DND-41 (cell line): ENCODE data around the gene YBX1.

Source experiments
- ATAC-seq: fragments of 200-7000 bp; cut with Tn5 transposase; 3 replicates; pipeline ENCODE4 v1.9.1; 2021; ENCODE audit warnings: low read depth; ENCODE audit not compliant: insufficient read depth
- DNase-seq: peaks from one replicate; pipeline ENCODE4 v3.0.0-alpha.2; 2020
- H2AFZ ChIP-seq: 2 replicates; pipeline ENCODE4 v1.6.0; 2012; ENCODE audit warnings: low read depth, low read length
- H3K27ac ChIP-seq: 2 replicates; pipeline ENCODE4 v1.5.1; 2012; ENCODE audit warnings: low read length, inconsistent platforms
- H3K27me3 ChIP-seq: fragments of 200-600 bp; sonication (generic); 2 replicates; pipeline ENCODE4 v1.6.0; 2012; ENCODE audit warnings: low read length, mild to moderate bottlenecking, inconsistent platforms; ENCODE audit not compliant: insufficient read depth, poor library complexity
- H3K36me3 ChIP-seq: 2 replicates; pipeline ENCODE4 v1.5.1; 2012; ENCODE audit warnings: low read length, inconsistent platforms; ENCODE audit not compliant: insufficient read depth
- H3K4me1 ChIP-seq: 2 replicates; pipeline ENCODE4 v1.5.1; 2012; ENCODE audit warnings: mild to moderate bottlenecking, low read length; ENCODE audit not compliant: insufficient read depth
- H3K4me2 ChIP-seq: 2 replicates; pipeline ENCODE4 v1.6.0; 2012; ENCODE audit warnings: mild to moderate bottlenecking, moderate library complexity, low read length, inconsistent platforms; ENCODE audit not compliant: insufficient read depth
- H3K4me3 ChIP-seq, 2 experiments: fragments of 200-600 bp in 1 of 2; shearing (Covaris generic) in 1 of 2; 2 replicates each; pipeline ENCODE4 v1.5.1; 2012 to 2016; ENCODE audit warnings: inconsistent platforms in 2 of 2, low read length in 2 of 2, mild to moderate bottlenecking in 2 of 2, low read depth in 1 of 2, moderate library complexity in 1 of 2
- H3K79me2 ChIP-seq: 2 replicates; pipeline ENCODE4 v1.6.0; 2012; ENCODE audit warnings: low read length, inconsistent platforms; ENCODE audit not compliant: insufficient read depth
- H3K9ac ChIP-seq: 2 replicates; pipeline ENCODE4 v1.6.0; 2012; ENCODE audit warnings: low read depth, mild to moderate bottlenecking, inconsistent platforms, low read length, moderate library complexity
- H3K9me3 ChIP-seq: 2 replicates; pipeline ENCODE4 v1.5.1; 2012; ENCODE audit warnings: low read length, moderate library complexity, mild to moderate bottlenecking, inconsistent platforms; ENCODE audit not compliant: insufficient read depth, severe bottlenecking
- H4K20me1 ChIP-seq: 2 replicates; pipeline ENCODE4 v1.6.0; 2012; ENCODE audit warnings: low read length; ENCODE audit not compliant: insufficient read depth
- EZH2 ChIP-seq: IDR thresholded peaks from 3 replicates; pipeline ENCODE4 v1.6.1; 2012; ENCODE audit warnings: borderline replicate concordance, low read depth, mild to moderate bottlenecking, moderate library complexity, low read length, inconsistent platforms; ENCODE audit not compliant: severe bottlenecking
- TF ChIP-seq, protein P1 (sequence below): IDR thresholded peaks from 2 replicates; pipeline ENCODE4 v1.5.1; 2012; ENCODE audit warnings: borderline replicate concordance, low read length, moderate library complexity, mild to moderate bottlenecking; ENCODE audit not compliant: poor library complexity, severe bottlenecking; ENCODE audit errors: extremely low read depth

YBX1 gene

DNA sequence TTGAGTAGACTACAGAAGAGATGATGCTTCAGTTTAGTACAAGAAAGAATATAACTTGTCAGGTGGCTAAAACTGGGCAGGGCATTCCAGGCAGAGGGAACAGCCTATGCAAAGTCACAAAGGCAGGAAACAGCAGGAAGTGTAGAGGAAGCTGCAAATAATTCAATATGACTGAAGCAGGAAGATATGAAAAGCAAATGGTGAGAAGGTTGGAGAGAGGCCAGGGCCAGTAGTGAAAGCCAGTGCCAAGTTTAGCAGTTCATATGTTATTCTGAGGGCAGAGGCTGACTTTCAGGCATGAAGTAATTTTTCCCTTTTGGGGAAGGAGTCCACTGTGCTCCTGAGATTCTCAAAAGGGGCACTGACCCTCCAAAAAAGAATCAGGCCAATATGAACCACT, 8.0 kb upstream of the YBX1 start:
- Histone ChIP-seq H3K9me3 (no peaks in the 10 kb centered on the region), H3K4me3 (no peak overlapping the region), H3K36me3 (peaks cover 51% of the 10 kb centered on the region), H3K9ac (no peak overlapping the region), H2AFZ (no peak overlapping the region), H3K79me2 (no peaks in the 10 kb centered on the region), H3K27me3 (no peaks in the 10 kb centered on the region), H4K20me1 (no peaks in the 10 kb centered on the region), H3K4me2 (no peak overlapping the region), H3K4me1 (no peaks in the 10 kb centered on the region), H3K27ac (no peak overlapping the region)
- DNase-seq: no peak
- no peak for ATAC-seq
- TF ChIP-seq, protein P1, sequence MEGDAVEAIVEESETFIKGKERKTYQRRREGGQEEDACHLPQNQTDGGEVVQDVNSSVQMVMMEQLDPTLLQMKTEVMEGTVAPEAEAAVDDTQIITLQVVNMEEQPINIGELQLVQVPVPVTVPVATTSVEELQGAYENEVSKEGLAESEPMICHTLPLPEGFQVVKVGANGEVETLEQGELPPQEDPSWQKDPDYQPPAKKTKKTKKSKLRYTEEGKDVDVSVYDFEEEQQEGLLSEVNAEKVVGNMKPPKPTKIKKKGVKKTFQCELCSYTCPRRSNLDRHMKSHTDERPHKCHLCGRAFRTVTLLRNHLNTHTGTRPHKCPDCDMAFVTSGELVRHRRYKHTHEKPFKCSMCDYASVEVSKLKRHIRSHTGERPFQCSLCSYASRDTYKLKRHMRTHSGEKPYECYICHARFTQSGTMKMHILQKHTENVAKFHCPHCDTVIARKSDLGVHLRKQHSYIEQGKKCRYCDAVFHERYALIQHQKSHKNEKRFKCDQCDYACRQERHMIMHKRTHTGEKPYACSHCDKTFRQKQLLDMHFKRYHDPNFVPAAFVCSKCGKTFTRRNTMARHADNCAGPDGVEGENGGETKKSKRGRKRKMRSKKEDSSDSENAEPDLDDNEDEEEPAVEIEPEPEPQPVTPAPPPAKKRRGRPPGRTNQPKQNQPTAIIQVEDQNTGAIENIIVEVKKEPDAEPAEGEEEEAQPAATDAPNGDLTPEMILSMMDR: no peak

DNA sequence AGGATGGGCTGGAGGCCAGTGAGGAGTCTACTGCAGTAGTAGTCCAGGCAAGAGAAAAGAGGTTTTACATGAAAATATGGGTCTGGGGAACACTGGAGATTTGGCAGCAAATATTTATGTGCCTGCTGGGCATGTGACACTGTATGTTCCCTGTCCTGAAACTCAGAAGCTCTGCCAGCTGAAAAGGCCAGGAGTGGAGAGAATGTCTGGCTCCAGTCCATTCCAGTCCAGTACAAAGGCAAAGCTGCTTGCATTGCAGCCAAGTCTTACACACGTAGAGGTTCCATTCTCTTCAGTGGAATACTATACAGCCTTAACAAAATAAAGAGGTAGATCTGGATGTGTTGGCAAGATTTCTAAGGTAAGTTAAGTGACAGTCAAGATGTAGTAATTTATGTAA, 7.5 kb upstream of the YBX1 start:
- TF ChIP-seq, protein P1: no peak
- no peak for TF ChIP-seq EZH2
- DNase-seq (no peak), ATAC-seq (no peak)
- H2AFZ ChIP-seq: no peak overlapping the region
- no peaks in the 10 kb centered on the region for H3K9me3 ChIP-seq
- no peak overlapping the region for H3K27ac ChIP-seq
- peaks cover 46% of the 10 kb centered on the region for H3K36me3 ChIP-seq
- no peaks in the 10 kb centered on the region for H3K4me1 ChIP-seq
- no peaks in the 10 kb centered on the region for H3K79me2 ChIP-seq
- no peak overlapping the region for H3K4me3 ChIP-seq
- no peaks in the 10 kb centered on the region for H4K20me1 ChIP-seq
- H3K9ac ChIP-seq: no peak overlapping the region
- H3K4me2 ChIP-seq: no peak overlapping the region
- H3K27me3 ChIP-seq: no peaks in the 10 kb centered on the region

DNA sequence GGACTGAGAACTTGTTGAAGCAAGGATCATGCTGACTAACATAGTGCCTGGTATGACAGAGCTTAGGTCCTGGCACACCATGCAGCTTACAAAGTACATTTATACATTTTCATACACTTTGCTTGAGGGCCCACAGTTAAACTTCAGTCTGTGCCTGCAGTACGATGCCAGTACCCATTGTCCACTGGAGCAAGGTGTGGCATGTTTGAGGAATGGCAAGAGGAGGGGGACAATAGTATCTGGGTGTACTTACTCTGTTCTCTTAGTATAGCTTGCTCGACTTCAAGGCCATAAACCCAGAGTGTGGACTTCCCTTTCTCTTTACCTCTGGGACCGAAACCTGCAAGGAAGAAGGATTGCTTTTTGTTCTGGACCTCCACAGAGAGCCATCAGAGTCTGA, 6.8 kb upstream of the YBX1 start:
- peaks cover 4% of the 10 kb centered on the region for H3K4me1 ChIP-seq
- DNase-seq (no peak), ATAC-seq (no peak)
- H3K36me3 ChIP-seq: peaks cover 38% of the 10 kb centered on the region
- no peak overlapping the region for H2AFZ ChIP-seq
- no peak overlapping the region for H3K4me3 ChIP-seq
- no peak overlapping the region for H3K4me2 ChIP-seq
- H3K27me3 ChIP-seq: no peaks in the 10 kb centered on the region
- H3K27ac ChIP-seq: no peak overlapping the region
- peaks cover 3% of the 10 kb centered on the region; the same call in 1 of the 2 replicates for H3K79me2 ChIP-seq
- no peaks in the 10 kb centered on the region for H4K20me1 ChIP-seq
- no peak for TF ChIP-seq EZH2
- TF ChIP-seq, protein P1: no peak
- no peaks in the 10 kb centered on the region for H3K9me3 ChIP-seq
- no peak overlapping the region for H3K9ac ChIP-seq

DNA sequence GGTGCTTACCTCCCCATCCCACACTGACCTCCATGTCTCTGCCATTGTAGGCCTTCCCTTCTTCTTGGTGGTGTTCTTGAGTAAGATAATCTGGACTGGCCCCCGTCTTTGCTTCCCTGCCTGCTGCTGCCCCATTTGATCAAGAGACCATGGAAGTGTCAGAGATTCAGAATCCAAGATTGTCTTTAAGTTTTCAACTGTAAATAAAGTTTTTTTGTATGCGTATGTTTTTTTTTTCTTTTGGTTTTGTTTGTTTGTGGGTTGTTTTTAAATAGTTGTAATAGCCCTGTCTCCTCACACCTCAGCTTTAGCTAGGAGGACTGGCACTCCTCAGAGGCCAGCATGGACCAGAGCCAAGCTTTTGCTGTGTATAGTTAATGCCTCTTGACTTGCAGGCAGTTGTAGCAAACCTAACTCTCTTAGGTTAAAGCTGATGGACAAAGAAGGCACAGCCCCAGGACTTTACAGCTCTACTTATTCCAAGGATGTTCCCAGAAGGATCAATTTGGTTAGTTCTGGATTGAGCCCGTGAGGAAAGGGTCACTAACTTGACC, 5.6 kb upstream of the YBX1 start:
- Histone ChIP-seq H3K36me3 (peaks cover 35% of the 10 kb centered on the region), H3K9ac (no peak overlapping the region), H3K79me2 (peaks cover 15% of the 10 kb centered on the region), H3K4me2 (no peak overlapping the region), H3K9me3 (no peaks in the 10 kb centered on the region), H2AFZ (no peak overlapping the region), H3K4me3 (no peak overlapping the region), H3K27ac (no peak overlapping the region), H3K27me3 (no peaks in the 10 kb centered on the region), H3K4me1 (peaks cover 12% of the 10 kb centered on the region), H4K20me1 (no peaks in the 10 kb centered on the region)
- no peak for TF ChIP-seq EZH2
- TF ChIP-seq, protein P1: no peak
- DNase-seq (no peak), ATAC-seq (no peak)
